Central memory CD8-positive, alpha-beta T cell (primary cell): ENCODE results near the gene ANO1.

Experiments used
- ATAC-seq: fragments of 150-1000 bp; cut with Tn5 transposase; replicated peaks from 2 replicates; pipeline ENCODE4 v1.10.0; 2022; ENCODE audit warnings: mild to moderate bottlenecking, moderate FRiP score, moderate number of reproducible peaks; ENCODE audit not compliant: poor library complexity, severe bottlenecking; ENCODE audit errors: extremely low read depth
- DNase-seq, 2 donors: peaks; one replicate each; pipeline ENCODE4 v3.0.0; 2021; ENCODE audit warnings: low spot score in 2 of 2
- H3K27ac Mint-ChIP-seq: one replicate; pipeline ENCODE4 v1.8.0; 2022; ENCODE audit warnings: low read depth, mild to moderate bottlenecking, moderate library complexity, mixed read lengths
- H3K27me3 Mint-ChIP-seq: one replicate; pipeline ENCODE4 v1.8.0; 2022; ENCODE audit warnings: mixed read lengths
- H3K36me3 Mint-ChIP-seq: one replicate; pipeline ENCODE4 v1.8.0; 2022; ENCODE audit warnings: mild to moderate bottlenecking, moderate library complexity, mixed read lengths; ENCODE audit not compliant: insufficient read depth
- H3K4me1 Mint-ChIP-seq: one replicate; pipeline ENCODE4 v1.8.0; 2022; ENCODE audit warnings: mixed read lengths
- H3K4me3 Mint-ChIP-seq: one replicate; pipeline ENCODE4 v1.8.0; 2022; ENCODE audit warnings: mild to moderate bottlenecking, moderate library complexity, mixed read lengths
- H3K9me3 Mint-ChIP-seq: one replicate; pipeline ENCODE4 v1.8.0; 2022; ENCODE audit warnings: mixed read lengths

ANO1 gene

GRCh38 chr11:70146299-70146698 lies 68.2 kb downstream of the ANO1 start:
- Mint-ChIP-seq H3K4me3 (no peak overlapping the region), H3K27ac (no peak overlapping the region), H3K36me3 (no peaks in the 10 kb centered on the region), H3K27me3 (peaks cover 77% of the 10 kb centered on the region), H3K9me3 (no peaks in the 10 kb centered on the region), H3K4me1 (no peaks in the 10 kb centered on the region)
- no peak for ATAC-seq
- no peak for DNase-seq

- no peak overlapping the region for H3K27ac Mint-ChIP-seq
- H3K4me3 Mint-ChIP-seq, result no peak overlapping the region
- no peak for ATAC-seq
- peaks cover 70% of the 10 kb centered on the region for H3K27me3 Mint-ChIP-seq
- DNase-seq, result no peak
- no peaks in the 10 kb centered on the region for H3K4me1 Mint-ChIP-seq
- no peaks in the 10 kb centered on the region for H3K36me3 Mint-ChIP-seq
- H3K9me3 Mint-ChIP-seq, result no peaks in the 10 kb centered on the region
Observed at GRCh38 chr11:70146895-70147520, 68.9 kb downstream of the ANO1 start.

- no peak for DNase-seq
- no peaks in the 10 kb centered on the region for H3K36me3 Mint-ChIP-seq
- no peak for ATAC-seq
- no peak overlapping the region for H3K4me3 Mint-ChIP-seq
- peaks cover 64% of the 10 kb centered on the region for H3K27me3 Mint-ChIP-seq
- no peak overlapping the region for H3K27ac Mint-ChIP-seq
- no peaks in the 10 kb centered on the region for H3K4me1 Mint-ChIP-seq
- no peaks in the 10 kb centered on the region for H3K9me3 Mint-ChIP-seq
Observed at GRCh38 chr11:70147668-70148067, 69.6 kb downstream of the ANO1 start.

- Mint-ChIP-seq H3K27ac (no peak overlapping the region), H3K36me3 (no peaks in the 10 kb centered on the region), H3K9me3 (no peaks in the 10 kb centered on the region), H3K27me3 (peaks cover 43% of the 10 kb centered on the region), H3K4me3 (no peak overlapping the region), H3K4me1 (no peaks in the 10 kb centered on the region)
- DNase-seq (no peak), ATAC-seq (no peak)
Observed at GRCh38 chr11:70151671-70152070, 73.6 kb downstream of the ANO1 start.

- Mint-ChIP-seq H3K27me3 (peaks cover 33% of the 10 kb centered on the region), H3K4me3 (no peak overlapping the region), H3K9me3 (no peaks in the 10 kb centered on the region), H3K4me1 (no peaks in the 10 kb centered on the region), H3K36me3 (no peaks in the 10 kb centered on the region), H3K27ac (no peak overlapping the region)
- no peak for DNase-seq
- no peak for ATAC-seq
Observed at GRCh38 chr11:70153133-70153727, 75.1 kb downstream of the ANO1 start.

GRCh38 chr11:70155386-70155785 lies 77.3 kb downstream of the ANO1 start:
- Mint-ChIP-seq H3K27ac (no peak overlapping the region), H3K9me3 (no peaks in the 10 kb centered on the region), H3K36me3 (no peaks in the 10 kb centered on the region), H3K4me3 (no peak overlapping the region), H3K4me1 (no peaks in the 10 kb centered on the region), H3K27me3 (peaks cover 26% of the 10 kb centered on the region)
- no peak for ATAC-seq
- no peak for DNase-seq

GRCh38 chr11:70156291-70157037 lies 78.3 kb downstream of the ANO1 start:
- no peaks in the 10 kb centered on the region for H3K4me1 Mint-ChIP-seq
- peaks cover 26% of the 10 kb centered on the region for H3K27me3 Mint-ChIP-seq
- H3K27ac Mint-ChIP-seq, result no peak overlapping the region
- H3K36me3 Mint-ChIP-seq, result no peaks in the 10 kb centered on the region
- ATAC-seq (no peak), DNase-seq (no peak)
- H3K4me3 Mint-ChIP-seq, result no peak overlapping the region
- no peaks in the 10 kb centered on the region for H3K9me3 Mint-ChIP-seq

GRCh38 chr11:70158201-70158600 lies 80.1 kb downstream of the ANO1 start:
- Mint-ChIP-seq H3K27ac (no peak overlapping the region), H3K9me3 (no peaks in the 10 kb centered on the region), H3K27me3 (peaks cover 32% of the 10 kb centered on the region), H3K4me1 (no peaks in the 10 kb centered on the region), H3K36me3 (no peaks in the 10 kb centered on the region), H3K4me3 (no peak overlapping the region)
- DNase-seq, result no peak
- ATAC-seq, result no peak

GRCh38 chr11:70158757-70159389 lies 80.8 kb downstream of the ANO1 start:
- Mint-ChIP-seq H3K36me3 (peaks cover 2% of the 10 kb centered on the region), H3K27ac (no peak overlapping the region), H3K27me3 (peaks cover 35% of the 10 kb centered on the region), H3K9me3 (no peaks in the 10 kb centered on the region), H3K4me3 (no peak overlapping the region), H3K4me1 (no peaks in the 10 kb centered on the region)
- DNase-seq (no peak), ATAC-seq (no peak)

- H3K9me3 Mint-ChIP-seq, result no peaks in the 10 kb centered on the region
- ATAC-seq (no peak), DNase-seq (no peak)
- no peaks in the 10 kb centered on the region for H3K4me1 Mint-ChIP-seq
- peaks cover 42% of the 10 kb centered on the region for H3K27me3 Mint-ChIP-seq
- no peak overlapping the region for H3K27ac Mint-ChIP-seq
- H3K4me3 Mint-ChIP-seq, result no peak overlapping the region
- H3K36me3 Mint-ChIP-seq, result peaks cover 2% of the 10 kb centered on the region
Observed at GRCh38 chr11:70159627-70160570, 81.8 kb downstream of the ANO1 start.

- no peaks in the 10 kb centered on the region for H3K9me3 Mint-ChIP-seq
- no peak overlapping the region for H3K27ac Mint-ChIP-seq
- no peak for DNase-seq
- no peaks in the 10 kb centered on the region for H3K4me1 Mint-ChIP-seq
- H3K36me3 Mint-ChIP-seq, result peaks cover 2% of the 10 kb centered on the region
- no peak for ATAC-seq
- H3K27me3 Mint-ChIP-seq, result peaks cover 38% of the 10 kb centered on the region
- H3K4me3 Mint-ChIP-seq, result no peak overlapping the region
Observed at GRCh38 chr11:70161043-70161625, 83.0 kb downstream of the ANO1 start.

GRCh38 chr11:70164705-70165104 lies 86.6 kb downstream of the ANO1 start:
- no peak overlapping the region for H3K27ac Mint-ChIP-seq
- peaks cover 41% of the 10 kb centered on the region for H3K27me3 Mint-ChIP-seq
- H3K36me3 Mint-ChIP-seq, result peaks cover 2% of the 10 kb centered on the region
- no peak for DNase-seq
- no peak for ATAC-seq
- no peaks in the 10 kb centered on the region for H3K9me3 Mint-ChIP-seq
- no peaks in the 10 kb centered on the region for H3K4me1 Mint-ChIP-seq
- H3K4me3 Mint-ChIP-seq, result no peak overlapping the region
